Endothelial cell of umbilical vein (primary cell): ENCODE measurements around the gene SPATA33. TPM values are rescaled to one million over a fixed set of nuclear protein-coding genes. Genes with fewer than 3 reads are reported as not detected.

Experiments
- BruUV-seq: library from RNA; stranded (reverse); fragments of 400-500 nt; replicated peaks from 2 replicates; lab custom pipeline; 2021; lab: Mats Ljungman, UMichigan
- CTCF ChIA-PET: fragments of 300-600, 350-600 bp; sonication (Branson Sonifier 250); formaldehyde crosslinking; loops from one replicate; lab custom pipeline; 2021; ENCODE audit warnings: antibody characterized with exemption, inconsistent platforms; lab: Charles Lee
- POLR2A ChIA-PET: fragments of 300-600, 350-600 bp; sonication (Branson Sonifier 250); formaldehyde crosslinking; loops from one replicate; lab custom pipeline; 2021; ENCODE audit warnings: antibody characterized with exemption, inconsistent platforms; lab: Charles Lee
- DNase-seq: peaks from one replicate; pipeline ENCODE4 v3.0.0-alpha.2; 2011; ENCODE audit warnings: low read depth, low spot score
- FAIRE-seq: peaks from 2 replicates; lab custom pipeline; 2011; peaks lifted over from hg19 to GRCh38; lab: Jason Lieb, UNC
- H2AFZ ChIP-seq: 2 replicates; pipeline ENCODE4 v1.6.0; 2012; ENCODE audit warnings: low read depth, low read length, control low read depth, inconsistent platforms
- H3K27ac ChIP-seq: 2 replicates; pipeline ENCODE4 v1.5.1; 2011; ENCODE audit warnings: low read depth, mild to moderate bottlenecking, control low read depth, low read length, moderate library complexity; ENCODE audit not compliant: insufficient read depth
- H3K27me3 ChIP-seq, 2 experiments: 2 replicates each; pipeline versions ENCODE4 v1.6.0 to v1.6.1; 2011; ENCODE audit warnings: low read length in 2 of 2, mixed read lengths in 1 of 2; ENCODE audit not compliant: control insufficient read depth in 2 of 2, insufficient read depth in 2 of 2
- H3K36me3 ChIP-seq, 2 experiments: 2 replicates in 1 of 2; 3 replicates in 1 of 2; pipeline ENCODE4 v1.5.1; 2011; ENCODE audit warnings: low read length in 2 of 2, mild to moderate bottlenecking in 1 of 2, moderate library complexity in 1 of 2; ENCODE audit not compliant: control insufficient read depth in 2 of 2, insufficient read depth in 2 of 2; ENCODE audit errors: extremely low read depth in 1 of 2
- H3K4me1 ChIP-seq: 3 replicates; pipeline ENCODE4 v1.5.1; 2011; ENCODE audit warnings: mild to moderate bottlenecking, low read length; ENCODE audit not compliant: control insufficient read depth, insufficient read depth; ENCODE audit errors: extremely low read depth
- H3K4me2 ChIP-seq: 2 replicates; pipeline ENCODE4 v1.6.1; 2011; ENCODE audit warnings: low read length, control low read depth, mixed read lengths; ENCODE audit not compliant: insufficient read depth
- H3K4me3 ChIP-seq, 3 experiments: fragments of 200-600 bp in 1 of 3; sonication (generic), shearing (Covaris generic) in 1 of 3; replicated peaks in 1 of 3; 2 replicates each; pipeline ENCODE4 v1.5.1; 2011 to 2016; ENCODE audit warnings: control low read depth in 3 of 3, low read length in 3 of 3, mild to moderate bottlenecking in 2 of 3, inconsistent platforms in 1 of 3, low read depth in 1 of 3, moderate library complexity in 1 of 3; ENCODE audit not compliant: insufficient read depth in 1 of 3
- H3K79me2 ChIP-seq: 2 replicates; pipeline ENCODE4 v1.6.0; 2012; ENCODE audit warnings: low read length, inconsistent platforms; ENCODE audit not compliant: control insufficient read depth, insufficient read depth
- H3K9ac ChIP-seq: replicated peaks from 2 replicates; pipeline ENCODE3; 2011; ENCODE audit warnings: low read length, control low read depth; ENCODE audit not compliant: insufficient read depth; ENCODE audit errors: extremely low read depth
- H3K9me1 ChIP-seq: replicated peaks from 3 replicates; pipeline ENCODE4 v1.6.0; 2011; ENCODE audit warnings: mild to moderate bottlenecking, low read length; ENCODE audit not compliant: control insufficient read depth, insufficient read depth; ENCODE audit errors: extremely low read depth
- H3K9me3 ChIP-seq: replicated peaks from 2 replicates; pipeline ENCODE4 v1.5.1; 2012; ENCODE audit warnings: low read length, inconsistent platforms; ENCODE audit not compliant: control insufficient read depth, insufficient read depth
- H4K20me1 ChIP-seq: replicated peaks from 2 replicates; pipeline ENCODE3; 2011; ENCODE audit warnings: mild to moderate bottlenecking, low read length; ENCODE audit not compliant: control insufficient read depth, insufficient read depth; ENCODE audit errors: extremely low read depth
- EZH2 ChIP-seq: IDR thresholded peaks from 2 replicates; pipeline ENCODE4 v1.6.1; 2012; ENCODE audit warnings: borderline replicate concordance, low read depth, mild to moderate bottlenecking, moderate library complexity, low read length, inconsistent platforms; ENCODE audit not compliant: severe bottlenecking
- FOS ChIP-seq: IDR thresholded peaks from 2 replicates; pipeline ENCODE4 v1.6.1; 2011; ENCODE audit warnings: mild to moderate bottlenecking, low read length, moderate library complexity, borderline replicate concordance; ENCODE audit not compliant: insufficient read depth
- GATA2 ChIP-seq: IDR thresholded peaks from 2 replicates; pipeline ENCODE4 v1.7.0; 2011; ENCODE audit warnings: low read depth, mild to moderate bottlenecking, moderate library complexity, mixed read lengths, low read length; ENCODE audit not compliant: insufficient read length, insufficient read depth
- JUN ChIP-seq: IDR thresholded peaks from 2 replicates; pipeline ENCODE4 v1.6.1; 2011; ENCODE audit warnings: borderline replicate concordance, low read depth; ENCODE audit not compliant: insufficient read length, insufficient read depth
- MAX ChIP-seq: IDR thresholded peaks from 2 replicates; pipeline ENCODE4 v1.6.1; 2011; ENCODE audit not compliant: insufficient read depth, insufficient read length
- MYC ChIP-seq: IDR thresholded peaks from one replicate; pipeline ENCODE4 v1.6.1; 2011; ENCODE audit warnings: mild to moderate bottlenecking, low read depth, low read length
- POLR2A ChIP-seq: IDR thresholded peaks from 2 replicates; pipeline ENCODE4 v1.6.1; 2012; ENCODE audit warnings: low read depth, mild to moderate bottlenecking, control low read depth, low read length
- POLR2AphosphoS5 ChIP-seq: IDR thresholded peaks from 2 replicates; pipeline ENCODE4 v1.6.1; 2012; ENCODE audit warnings: low read depth, mild to moderate bottlenecking, control low read depth, low read length, moderate library complexity; ENCODE audit not compliant: insufficient read depth
- dilution Hi-C: fragments of 300-500 bp; cut with MboI; formaldehyde crosslinking; loops from one replicate; pipeline ENCODE4 v1.15.0; 2019; ENCODE audit warnings: low sequenced_read_pairs; ENCODE audit not compliant: extremely low pct_ligation_motif_present
- intact Hi-C: fragments of 100-400 bp; cut with micrococcal nuclease; formaldehyde crosslinking; loops from one replicate; pipeline ENCODE4 v1.10.0; 2022
- polyA plus RNA-seq, 4 experiments: library from polyadenylated mRNA; depleted of rRNA in 3 of 4; stranded (reverse) in 3 of 4; unstranded in 1 of 4; fragments of >200 nt; gene quantifications; 2 replicates each; pipeline versions ENCODE4 v1.2.1 to v1.2.3, GENCODE V29; 2011 to 2012; ENCODE audit warnings: missing spikeins in 1 of 4
- total RNA-seq: library from RNA; stranded (reverse); gene quantifications from 2 replicates; pipeline ENCODE4 v1.2.3, GENCODE V29; 2021

Gene SPATA33
- total and polyA plus RNA-seq, 2 donors (not counting 3 experiments of a cell fraction or from before 2014, with no cell fraction given) = 3.5 to 11.4 TPM

DNA sequence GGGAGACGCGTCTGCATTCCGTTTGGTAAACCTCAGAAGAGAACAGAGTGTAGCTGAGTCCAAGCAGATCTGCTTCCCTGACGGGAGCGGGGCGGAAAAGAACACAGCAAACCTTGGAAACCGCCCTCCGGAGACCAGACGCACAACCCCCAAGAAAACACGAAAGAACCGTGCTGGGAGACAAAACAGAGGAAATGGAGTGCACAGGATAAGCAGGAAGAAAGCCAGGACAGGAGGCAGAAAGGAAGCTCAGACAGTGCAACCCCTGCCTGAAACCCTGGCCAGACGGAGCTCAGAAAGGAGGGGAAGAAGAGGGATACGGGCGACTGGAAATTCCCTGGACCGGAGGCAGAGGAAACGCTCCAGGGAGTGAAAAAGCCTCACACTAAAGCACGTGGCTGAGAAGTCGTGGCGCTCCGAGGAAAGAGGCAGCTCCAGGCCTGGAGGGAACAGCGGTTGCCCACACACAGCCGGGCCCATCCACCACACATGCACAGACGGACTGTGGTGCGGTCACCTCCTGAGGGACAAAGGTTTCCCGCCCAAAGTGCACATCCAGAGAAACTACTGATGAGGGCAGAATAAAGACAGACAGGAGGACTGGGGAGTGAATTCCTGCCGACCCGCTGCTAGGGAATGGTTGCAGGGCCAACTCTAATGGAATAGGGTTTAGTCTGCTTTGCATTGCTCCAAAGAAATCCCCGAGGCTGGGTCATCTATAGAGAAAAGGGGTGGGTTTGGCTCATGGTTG, 34.0 kb upstream of the SPATA33 start:
- H3K4me2 ChIP-seq = peak overlapping the region; percentile 37

More for the DNA sequence above, 34.0 kb upstream of the SPATA33 start:
- no peak overlapping the region for H3K9ac ChIP-seq
- no peaks in the 10 kb centered on the region for H3K9me1 ChIP-seq
- intact Hi-C loops = loop anchor here (5.0 kb wide), 1 partner anchor 41 kb away; no protein-coding TSS in a partner anchor
- peaks cover 12% of the 10 kb centered on the region for H3K4me1 ChIP-seq
- H3K4me3 ChIP-seq = no peak overlapping the region
- peaks cover 0 to 8% of the 10 kb centered on the region in 2 experiments for H3K27me3 ChIP-seq
- H3K27ac ChIP-seq = peak overlapping the region; percentile 37
- TF ChIP-seq MYC = no peak
- TF ChIP-seq GATA2 = no peak
- no peak for TF ChIP-seq EZH2
- no peak for TF ChIP-seq FOS
- no peak for TF ChIP-seq JUN
- no peak for TF ChIP-seq POLR2AphosphoS5
- peak; percentile 91 for TF ChIP-seq MAX
- TF ChIP-seq POLR2A = no peak
- ChIA-PET CTCF (interaction anchor here (0.7 to 1.6 kb wide), 8 partner anchors 9 to 250 kb away, joined by 3 to 34 read pairs (median 4); partner anchors contain the start of genes DPEP1 and TCF25), POLR2A (no interaction called here)
- FAIRE-seq = peak; percentile 93
- BruUV-seq = no TSS peak
- H2AFZ ChIP-seq = peak overlapping the region; percentile 90
- peak; percentile 82 for DNase-seq
- H3K9me3 ChIP-seq = no peaks in the 10 kb centered on the region
- no peaks in the 10 kb centered on the region for H4K20me1 ChIP-seq
- H3K36me3 ChIP-seq = no peaks in the 10 kb centered on the region
- no peaks in the 10 kb centered on the region for H3K79me2 ChIP-seq
- dilution Hi-C loops = no loop called here
